HG03066 (cell line): ENCODE data around the gene RNU5B-1.

Experiments
- ATAC-seq: cut with Tn5 transposase; IDR thresholded peaks from one replicate; pipeline ENCODE4 v1.9.1; 2021; ENCODE audit warnings: low read depth; ENCODE audit not compliant: unreplicated experiment

Gene RNU5B-1

DNA sequence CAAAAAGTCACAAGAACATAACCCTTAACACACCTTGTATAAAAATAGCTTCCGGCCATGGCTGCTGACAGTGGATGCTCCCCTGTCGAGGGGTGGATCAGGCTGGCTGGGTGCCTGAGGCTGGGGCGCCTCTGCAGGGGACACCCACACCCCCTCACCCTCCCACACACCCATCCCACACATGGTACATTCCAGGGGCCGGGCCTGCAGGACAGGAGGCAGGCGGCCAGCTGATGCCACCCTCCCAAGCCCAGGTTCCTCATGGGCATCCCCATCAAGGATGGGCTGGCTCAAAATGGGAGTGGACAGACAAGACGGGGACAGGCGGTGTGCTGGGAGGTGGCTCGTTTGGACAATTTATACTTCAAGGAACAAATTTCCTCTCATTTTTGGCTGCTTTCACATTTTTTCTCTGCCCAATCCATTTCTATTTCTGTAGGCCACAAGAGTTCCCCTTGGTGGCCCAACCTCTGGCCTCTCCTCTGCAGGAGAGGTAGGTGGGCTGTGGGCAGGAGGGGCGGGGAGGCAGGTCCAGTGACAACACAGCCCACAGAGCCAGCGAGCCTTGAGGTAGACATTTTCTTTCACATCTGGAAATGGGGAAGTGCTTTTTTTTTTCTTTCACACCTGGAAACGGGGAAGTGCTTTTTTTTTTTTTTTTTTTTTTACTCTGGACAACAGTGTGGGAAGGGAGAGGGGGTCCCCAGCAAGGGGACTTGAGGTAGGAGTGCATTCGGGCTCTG lies 23.3 kb downstream of the RNU5B-1 start:
- ATAC-seq: no peak

DNA sequence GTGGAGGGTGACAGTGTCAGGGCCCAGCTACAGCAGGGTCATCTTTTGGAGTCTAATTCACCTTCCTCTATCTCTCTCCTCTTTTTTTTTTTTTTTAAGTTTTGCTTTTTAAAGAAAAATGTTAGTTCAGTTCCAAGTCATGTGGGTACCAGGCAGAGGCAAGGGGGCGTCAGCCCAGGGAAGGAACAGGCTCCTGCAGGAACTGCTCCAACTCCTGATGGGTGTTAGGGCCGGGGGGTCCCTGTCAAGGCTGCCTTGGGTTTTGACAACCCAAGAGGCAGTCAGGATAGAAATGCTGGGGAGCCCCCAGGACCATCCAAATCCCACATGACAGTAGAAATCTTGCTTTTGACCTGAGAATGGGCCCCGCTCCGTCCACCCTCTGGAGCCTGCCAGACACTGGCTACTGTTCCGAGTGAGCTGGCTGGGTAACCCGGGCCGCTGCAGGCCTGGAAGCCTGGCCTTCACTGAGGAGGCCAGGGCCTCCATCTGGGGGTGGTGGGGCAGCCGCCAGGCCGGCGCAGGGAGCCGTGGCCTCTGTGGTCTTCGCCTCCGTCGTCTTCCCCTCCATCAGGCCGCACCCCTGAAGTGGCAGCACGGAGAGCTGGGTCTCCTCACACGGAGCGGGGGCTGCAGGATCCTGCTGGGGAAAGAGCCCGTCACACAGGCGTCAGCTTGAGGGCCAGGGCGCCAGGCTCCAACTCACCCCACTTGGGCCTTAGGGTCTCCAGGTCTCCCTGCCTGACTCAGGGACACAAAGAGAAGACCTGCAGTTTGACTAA lies 24.2 kb downstream of the RNU5B-1 start:
- ATAC-seq: no peak

GRCh38 chr15:65329288-65329983 lies 25.0 kb downstream of the RNU5B-1 start:
- no peak for ATAC-seq

DNA sequence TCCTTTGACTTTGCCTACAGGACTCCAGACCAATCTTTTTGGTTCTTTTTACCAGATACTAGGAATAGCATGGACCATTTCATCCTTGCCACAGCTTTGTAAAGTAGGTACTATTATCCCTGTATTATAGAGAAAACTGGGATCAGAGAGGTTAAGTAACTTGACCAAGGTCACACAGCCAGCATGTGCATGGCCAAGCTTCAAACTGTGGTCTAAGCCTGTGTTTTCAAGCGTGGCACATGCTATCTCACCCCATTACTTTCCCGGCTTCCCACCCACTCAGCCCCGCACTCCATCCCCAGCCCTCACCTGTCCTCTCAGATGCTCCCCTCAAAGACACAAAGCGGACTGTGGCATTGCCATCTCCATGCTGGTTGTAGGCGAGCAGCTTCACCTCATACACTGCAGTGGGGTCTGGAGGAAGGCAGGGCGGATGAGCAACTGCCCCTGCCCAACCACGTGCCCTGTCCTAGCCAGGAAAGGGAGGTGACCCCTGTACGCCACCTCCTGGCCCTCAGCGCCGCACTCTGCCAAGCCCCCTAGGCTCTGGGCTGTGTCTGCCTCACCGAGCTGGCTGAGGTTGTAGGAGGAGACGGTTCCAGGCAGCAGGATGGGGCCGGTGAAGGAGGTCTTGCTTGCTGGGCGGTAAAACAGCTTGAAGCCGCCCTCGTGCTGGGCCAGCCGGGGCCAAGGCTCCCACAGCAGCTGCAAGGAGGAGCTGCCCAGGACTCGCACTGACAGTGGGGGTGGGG lies 25.7 kb downstream of the RNU5B-1 start:
- ATAC-seq: no peak

DNA sequence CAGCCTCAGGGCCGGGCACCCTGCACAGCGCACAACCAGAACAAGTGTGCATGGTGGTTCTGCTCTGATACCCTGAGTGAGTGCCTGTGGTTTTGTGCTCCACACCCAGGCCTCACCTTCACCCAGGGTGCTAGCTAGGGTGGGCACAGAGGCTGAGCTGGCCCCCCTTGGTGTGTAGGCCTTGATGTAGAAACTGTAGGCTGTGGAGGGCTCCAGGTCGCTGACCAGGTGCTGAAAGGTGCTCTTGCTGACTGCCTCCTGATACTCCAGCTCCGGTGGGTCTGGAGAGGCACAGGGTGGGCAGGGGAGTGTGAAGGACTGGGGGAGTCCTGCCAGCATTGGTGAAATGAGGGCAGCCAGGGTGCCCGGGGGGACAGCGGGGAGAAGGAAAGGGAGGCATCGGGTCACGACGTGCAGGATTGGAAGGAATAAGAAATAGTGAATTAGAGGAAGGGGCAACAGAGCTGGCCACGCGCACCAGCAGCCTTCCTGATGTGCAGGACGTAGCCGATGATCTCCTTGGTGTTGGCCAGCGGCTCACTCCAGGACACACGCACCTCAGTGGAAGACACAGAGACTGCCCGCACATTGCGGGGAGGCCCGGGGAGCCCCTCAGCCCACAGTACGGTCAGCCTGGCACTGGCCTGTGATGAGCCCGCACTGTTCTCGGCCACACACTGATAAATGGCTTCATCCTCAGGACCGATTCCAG lies 26.6 kb downstream of the RNU5B-1 start:
- ATAC-seq: no peak

DNA sequence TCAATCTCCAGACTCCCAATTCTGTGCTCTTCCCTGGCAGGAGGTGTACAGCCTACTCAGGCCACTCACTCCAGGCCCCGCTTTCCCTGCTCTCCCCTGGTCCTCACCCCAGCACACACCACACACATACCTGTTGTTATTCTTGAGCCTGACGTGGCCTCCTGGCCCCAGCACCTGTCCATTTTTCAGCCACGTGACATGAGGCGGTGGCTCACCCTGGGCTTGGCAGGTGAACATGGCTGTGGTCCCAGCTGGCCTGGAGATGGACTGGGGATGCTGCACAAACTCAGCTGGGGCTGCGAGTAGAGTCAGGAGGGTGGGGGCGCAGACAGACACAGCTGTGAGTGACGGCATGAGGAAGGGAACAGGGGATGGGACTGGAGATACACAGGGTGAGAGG lies 27.3 kb downstream of the RNU5B-1 start:
- no peak for ATAC-seq

DNA sequence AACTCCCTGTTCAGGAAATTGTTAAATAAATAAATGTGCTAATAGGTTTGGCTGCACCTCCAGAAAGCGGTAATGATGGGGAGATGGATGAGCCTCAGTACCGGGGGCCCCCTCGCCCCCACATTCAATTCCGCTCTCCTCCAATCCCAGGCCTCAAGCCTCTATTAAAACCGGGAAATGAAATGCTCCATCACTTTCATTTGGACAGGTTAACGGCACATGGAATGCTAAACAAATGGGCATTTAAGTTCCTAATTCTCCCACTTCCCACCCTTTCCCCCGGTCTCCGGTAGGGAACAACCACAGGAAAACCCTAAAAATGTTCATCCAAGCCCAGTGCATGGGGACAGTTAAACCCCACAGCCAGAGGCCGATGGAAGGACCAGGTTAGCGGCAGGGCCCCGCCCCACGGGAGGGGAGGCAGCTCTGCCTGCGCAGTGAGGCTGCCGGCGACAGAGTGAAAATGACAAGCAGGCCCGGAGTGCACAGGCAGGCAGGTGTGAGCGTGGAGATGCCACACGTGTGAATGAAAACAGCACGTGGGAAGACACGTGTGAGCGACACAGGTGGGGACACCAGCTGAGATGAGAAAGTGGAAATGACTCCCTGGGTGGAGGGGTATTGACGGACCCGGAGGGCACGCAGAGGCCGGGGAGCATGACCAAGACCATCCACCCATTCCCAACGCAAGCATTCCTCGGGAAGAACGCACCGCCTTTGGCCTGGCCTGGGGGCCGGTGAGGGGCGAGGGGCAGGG lies 28.1 kb downstream of the RNU5B-1 start:
- no peak for ATAC-seq

DNA sequence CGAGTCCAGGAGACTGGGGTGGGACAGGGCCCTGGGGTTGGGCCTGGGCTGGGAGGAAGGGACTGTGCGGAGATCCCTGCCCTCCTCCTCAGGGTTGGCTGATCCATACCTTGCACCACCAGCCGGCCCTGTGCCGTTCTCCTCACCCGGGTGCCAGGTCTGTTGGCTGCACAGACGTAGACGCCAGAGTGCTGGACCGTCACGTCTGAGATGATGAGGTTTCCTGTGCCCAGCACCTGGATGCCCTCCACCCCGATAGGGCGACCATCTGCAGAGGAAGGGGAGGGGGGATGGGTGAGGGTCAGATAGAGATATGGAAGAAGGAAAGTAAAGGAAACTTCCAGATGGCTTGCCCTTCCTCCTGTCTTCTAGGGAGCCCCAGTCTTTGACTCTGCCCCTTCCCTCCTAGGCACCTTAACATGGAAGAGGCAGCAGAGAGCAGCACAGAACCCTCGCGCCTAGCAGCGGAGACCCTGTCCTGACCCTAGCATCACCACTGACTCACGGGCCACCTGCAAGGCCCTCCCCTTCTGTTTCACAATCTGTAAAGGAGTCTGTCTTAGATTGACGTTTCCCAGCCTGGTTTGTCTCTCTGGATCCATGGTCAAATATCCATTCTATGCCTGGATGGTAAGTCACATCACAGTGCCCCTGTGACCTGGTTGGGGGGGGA lies 28.8 kb downstream of the RNU5B-1 start:
- no peak for ATAC-seq

DNA sequence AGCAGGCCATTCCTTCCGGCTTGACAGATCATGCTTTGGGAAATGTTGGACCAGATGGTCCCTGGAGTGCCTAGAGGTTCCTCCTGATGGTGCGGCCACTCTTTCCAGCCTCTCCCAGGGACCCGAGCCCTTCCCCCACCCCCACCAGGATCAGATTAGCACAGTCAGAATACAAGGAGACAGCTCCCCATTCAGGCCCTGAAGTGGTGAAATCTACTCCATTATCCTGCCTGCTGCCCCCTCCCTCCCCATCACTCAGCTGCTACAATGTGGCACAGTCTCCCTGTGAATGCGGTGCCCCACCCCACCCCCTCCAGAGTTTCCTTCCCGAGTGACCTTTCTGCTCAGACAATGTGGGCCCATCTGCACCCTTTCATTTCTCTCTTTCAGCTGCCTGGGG lies 29.4 kb downstream of the RNU5B-1 start:
- no peak for ATAC-seq

- no peak for ATAC-seq
These were observed 30.2 kb downstream of the RNU5B-1 start for GRCh38 chr15:65334586-65335231.

DNA sequence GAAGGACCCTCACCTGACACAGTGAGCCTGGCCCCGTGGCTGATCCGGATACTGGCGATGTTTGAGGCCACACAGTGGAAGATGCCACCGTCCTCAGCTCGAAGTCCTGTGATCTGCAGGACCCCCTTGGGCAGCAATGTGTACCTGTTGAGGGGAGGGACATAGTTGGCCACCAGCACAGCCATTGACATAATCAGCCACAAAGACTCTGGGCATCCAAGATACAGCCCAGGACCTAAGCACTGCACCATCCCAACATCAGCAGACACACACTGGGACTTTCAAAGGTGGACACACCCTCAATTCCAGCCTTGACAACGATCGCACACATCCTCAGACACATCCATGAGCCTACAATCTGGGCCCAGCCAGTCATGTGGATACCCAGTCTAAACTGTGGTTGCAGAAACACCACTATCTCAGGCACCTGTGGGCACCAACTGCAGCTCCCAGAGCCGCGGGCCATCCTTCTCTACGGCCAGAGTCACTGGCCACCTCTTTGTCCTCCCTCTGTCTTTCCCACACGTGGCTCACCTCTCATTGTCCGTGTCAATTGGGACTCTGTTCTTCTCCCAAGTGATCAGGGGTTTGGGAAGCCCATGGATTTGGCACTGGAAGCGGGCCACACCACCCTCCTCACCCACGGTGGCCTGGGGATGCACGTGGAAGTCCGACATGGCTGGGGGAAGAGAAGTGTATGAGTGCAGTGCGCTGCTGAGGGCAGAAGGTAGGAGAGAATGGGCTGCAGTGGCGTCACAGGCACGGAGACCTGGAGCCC lies 31.0 kb downstream of the RNU5B-1 start:
- no peak for ATAC-seq

GRCh38 chr15:65336493-65337435 lies 32.3 kb downstream of the RNU5B-1 start:
- no peak for ATAC-seq

GRCh38 chr15:65337436-65338070 lies 33.1 kb downstream of the RNU5B-1 start:
- ATAC-seq: no peak

- no peak for ATAC-seq
These were observed 33.9 kb downstream of the RNU5B-1 start for GRCh38 chr15:65338366-65338765.

GRCh38 chr15:65338823-65339222 lies 34.3 kb downstream of the RNU5B-1 start:
- no peak for ATAC-seq

- ATAC-seq: no peak
These were observed 34.9 kb downstream of the RNU5B-1 start for GRCh38 chr15:65339416-65339815.
